ENCODE data around the gene CD68.

The CD68 gene, protein sequence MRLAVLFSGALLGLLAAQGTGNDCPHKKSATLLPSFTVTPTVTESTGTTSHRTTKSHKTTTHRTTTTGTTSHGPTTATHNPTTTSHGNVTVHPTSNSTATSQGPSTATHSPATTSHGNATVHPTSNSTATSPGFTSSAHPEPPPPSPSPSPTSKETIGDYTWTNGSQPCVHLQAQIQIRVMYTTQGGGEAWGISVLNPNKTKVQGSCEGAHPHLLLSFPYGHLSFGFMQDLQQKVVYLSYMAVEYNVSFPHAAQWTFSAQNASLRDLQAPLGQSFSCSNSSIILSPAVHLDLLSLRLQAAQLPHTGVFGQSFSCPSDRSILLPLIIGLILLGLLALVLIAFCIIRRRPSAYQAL

GRCh38 chr17:7579001-7579833 is at the start of gene CD68:
Gene CD68, plus strand, starts transcription at chr17:7579638. Its CDS starts 40 bp downstream, at chr17:7579678.
- Histone ChIP-seq H3K4me1 (ENCODE audit: low read length) (peaks cover 77% of the 10 kb centered on the region), H3K27ac (ENCODE audit: low read length) (peak within 1 kb of the TSS; percentile 95), H2AFZ (ENCODE audit: low read depth, low read length) (no peak within 1 kb of the TSS), H3K27me3 (ENCODE audit: low read depth, low read length) (no peaks in the 10 kb centered on the region), H3K9me3 (ENCODE audit: insufficient read depth, low read length) (no peaks in the 10 kb centered on the region), H3K79me2 (ENCODE audit: low read length) (peaks cover 63% of the 10 kb centered on the region), H3K4me2 (ENCODE audit: low read length) (peak within 1 kb of the TSS; percentile 62), H3K36me3 (replicated peaks; ENCODE audit: low read depth, low read length) (peaks cover 61% of the 10 kb centered on the region), H3K4me3 (ENCODE audit: low read length) (peak within 1 kb of the TSS; percentile 38), H4K20me1 (ENCODE audit: insufficient read depth, low read length) (peaks cover 45% of the 10 kb centered on the region), H3K9ac (ENCODE audit: low read length) (peak within 1 kb of the TSS; percentile 52)
- TF ChIP-seq, protein P1, sequence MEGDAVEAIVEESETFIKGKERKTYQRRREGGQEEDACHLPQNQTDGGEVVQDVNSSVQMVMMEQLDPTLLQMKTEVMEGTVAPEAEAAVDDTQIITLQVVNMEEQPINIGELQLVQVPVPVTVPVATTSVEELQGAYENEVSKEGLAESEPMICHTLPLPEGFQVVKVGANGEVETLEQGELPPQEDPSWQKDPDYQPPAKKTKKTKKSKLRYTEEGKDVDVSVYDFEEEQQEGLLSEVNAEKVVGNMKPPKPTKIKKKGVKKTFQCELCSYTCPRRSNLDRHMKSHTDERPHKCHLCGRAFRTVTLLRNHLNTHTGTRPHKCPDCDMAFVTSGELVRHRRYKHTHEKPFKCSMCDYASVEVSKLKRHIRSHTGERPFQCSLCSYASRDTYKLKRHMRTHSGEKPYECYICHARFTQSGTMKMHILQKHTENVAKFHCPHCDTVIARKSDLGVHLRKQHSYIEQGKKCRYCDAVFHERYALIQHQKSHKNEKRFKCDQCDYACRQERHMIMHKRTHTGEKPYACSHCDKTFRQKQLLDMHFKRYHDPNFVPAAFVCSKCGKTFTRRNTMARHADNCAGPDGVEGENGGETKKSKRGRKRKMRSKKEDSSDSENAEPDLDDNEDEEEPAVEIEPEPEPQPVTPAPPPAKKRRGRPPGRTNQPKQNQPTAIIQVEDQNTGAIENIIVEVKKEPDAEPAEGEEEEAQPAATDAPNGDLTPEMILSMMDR (IDR thresholded peaks at IDR 0.05; ENCODE audit: low read depth, low read length): no peak
- TF ChIP-seq EZH2phosphoT487 (IDR thresholded peaks at IDR 0.05; ENCODE audit: low read depth): no peak

DNA sequence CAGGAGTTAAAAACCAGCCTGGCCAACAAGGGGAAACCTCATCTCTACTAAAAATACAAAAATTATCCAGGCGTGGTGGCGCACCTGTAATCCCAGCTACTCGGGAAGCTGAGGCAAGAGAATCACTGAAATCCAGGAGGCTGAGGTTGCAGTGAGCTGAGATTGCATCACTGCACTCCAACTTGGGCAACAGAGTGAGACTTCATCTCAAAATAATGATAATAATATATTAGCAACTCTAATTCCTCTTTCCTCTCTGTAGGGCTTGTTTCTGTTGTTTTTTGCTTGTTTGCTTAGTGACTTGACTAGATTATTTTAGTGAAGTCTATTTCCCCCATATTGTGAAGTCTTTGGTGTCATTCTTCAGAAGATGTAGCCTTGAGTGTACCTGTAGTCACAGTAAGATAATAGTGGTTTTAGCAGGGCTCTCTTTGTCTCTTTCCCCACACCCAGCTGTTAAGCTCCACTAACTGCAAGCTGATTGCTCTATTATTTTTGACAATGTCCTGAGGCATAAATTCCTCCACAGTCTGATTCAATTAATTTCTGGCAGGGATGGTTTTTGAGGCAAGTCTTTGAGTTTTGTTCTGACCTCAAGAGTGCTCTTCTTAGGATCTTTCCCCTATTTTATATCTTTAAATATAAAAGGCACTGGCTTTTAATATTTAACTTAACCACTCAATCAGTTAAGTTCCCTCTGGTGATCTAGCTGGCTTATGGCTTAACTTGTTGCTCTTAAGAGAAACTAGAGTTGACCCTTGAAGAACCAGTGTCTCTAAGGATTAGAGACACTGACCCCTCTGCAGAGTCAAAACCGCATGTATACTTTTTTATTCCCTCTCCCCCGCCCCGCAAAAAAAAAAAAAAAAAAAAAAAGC is 49.2 kb upstream of the CD68 start:
- no peak overlapping the region for H3K4me3 ChIP-seq (ENCODE audit: low read length)
- H3K27me3 ChIP-seq (ENCODE audit: low read depth, low read length): no peaks in the 10 kb centered on the region
- no peaks in the 10 kb centered on the region for H3K79me2 ChIP-seq (ENCODE audit: low read length)
- no peaks in the 10 kb centered on the region for H3K9me3 ChIP-seq (ENCODE audit: insufficient read depth, low read length)
- H4K20me1 ChIP-seq (ENCODE audit: insufficient read depth, low read length): no peaks in the 10 kb centered on the region
- no peak overlapping the region for H3K9ac ChIP-seq (ENCODE audit: low read length)
- H3K4me2 ChIP-seq (ENCODE audit: low read length): no peak overlapping the region
- TF ChIP-seq, protein P1 (IDR thresholded peaks at IDR 0.05; ENCODE audit: low read depth, low read length): no peak
- no peak for TF ChIP-seq EZH2phosphoT487 (IDR thresholded peaks at IDR 0.05; ENCODE audit: low read depth)
- H3K36me3 ChIP-seq (replicated peaks; ENCODE audit: low read depth, low read length): no peaks in the 10 kb centered on the region
- H3K27ac ChIP-seq (ENCODE audit: low read length): no peak overlapping the region
- 0 out of 2 replicates have a peak, but pooled peaks cover 2% of the 10 kb centered on the region for H3K4me1 ChIP-seq (ENCODE audit: low read length)
- no peak overlapping the region for H2AFZ ChIP-seq (ENCODE audit: low read depth, low read length)

DNA sequence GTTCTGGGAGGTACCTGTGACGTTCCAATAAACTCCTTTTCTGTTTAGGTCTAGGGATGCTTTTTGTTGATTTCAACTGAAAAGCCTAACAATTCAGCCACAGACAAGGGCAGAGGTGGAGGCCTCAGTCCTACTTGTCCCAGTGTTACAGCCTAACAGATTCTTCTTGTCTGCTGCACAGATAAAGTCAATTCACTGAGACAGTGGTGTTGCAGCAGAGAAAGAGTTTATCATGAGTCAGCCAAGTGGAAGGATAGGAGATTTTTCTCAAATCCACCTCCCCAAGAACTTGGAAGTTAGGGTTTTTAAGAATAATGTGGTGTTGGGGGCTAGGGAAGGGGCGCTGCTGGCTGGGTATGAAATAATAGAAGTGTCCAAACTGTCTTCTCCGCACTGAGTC is 41.4 kb upstream of the CD68 start:
- Histone ChIP-seq H3K27ac (ENCODE audit: low read length) (no peak overlapping the region), H3K4me2 (ENCODE audit: low read length) (no peak overlapping the region), H3K9ac (ENCODE audit: low read length) (no peak overlapping the region)

More for the DNA sequence above, 41.4 kb upstream of the CD68 start:
- 0 out of 2 replicates have a peak, but pooled peaks cover 3% of the 10 kb centered on the region for H3K27me3 ChIP-seq (ENCODE audit: low read depth, low read length)
- no peak overlapping the region for H2AFZ ChIP-seq (ENCODE audit: low read depth, low read length)
- TF ChIP-seq, protein P1 (IDR thresholded peaks at IDR 0.05; ENCODE audit: low read depth, low read length): no peak
- no peak for TF ChIP-seq EZH2phosphoT487 (IDR thresholded peaks at IDR 0.05; ENCODE audit: low read depth)
- H3K9me3 ChIP-seq (ENCODE audit: insufficient read depth, low read length): no peaks in the 10 kb centered on the region
- H3K79me2 ChIP-seq (ENCODE audit: low read length): no peaks in the 10 kb centered on the region
- H3K4me1 ChIP-seq (ENCODE audit: low read length): no peaks in the 10 kb centered on the region
- H3K4me3 ChIP-seq (ENCODE audit: low read length): no peak overlapping the region
- H4K20me1 ChIP-seq (ENCODE audit: insufficient read depth, low read length): no peaks in the 10 kb centered on the region
- H3K36me3 ChIP-seq (replicated peaks; ENCODE audit: low read depth, low read length): no peaks in the 10 kb centered on the region

All from OCI-LY3 (cell line).